Measurements from ENCODE around the gene NDUFA8.

NDUFA8 gene

GRCh38 chr9:122128007-122128968, 31.3 kb downstream of the NDUFA8 start:
- Histone ChIP-seq H3K4me3 (ENCODE audit: low read depth, low read length) (no peak overlapping the region), H3K27me3 (ENCODE audit: insufficient read depth, low read length) (no peaks in the 10 kb centered on the region), H2AFZ (ENCODE audit: low read length, unreplicated experiment) (no peak overlapping the region), H3K27ac (ENCODE audit: low read depth, low read length) (no peak overlapping the region), H3K79me2 (ENCODE audit: control insufficient read depth, insufficient read depth, low read length, unreplicated experiment) (no peaks in the 10 kb centered on the region), H3K36me3 (ENCODE audit: insufficient read depth, low read length) (no peaks in the 10 kb centered on the region), H3K4me1 (ENCODE audit: control insufficient read depth, insufficient read depth, low read length, unreplicated experiment) (peaks cover 12% of the 10 kb centered on the region)

- no peaks in the 10 kb centered on the region for H3K79me2 ChIP-seq (ENCODE audit: control insufficient read depth, insufficient read depth, low read length, unreplicated experiment)
- no peak overlapping the region for H3K4me3 ChIP-seq (ENCODE audit: low read depth, low read length)
Observed at GRCh38 chr9:122127396-122127798, 32.2 kb downstream of the NDUFA8 start.

DNA sequence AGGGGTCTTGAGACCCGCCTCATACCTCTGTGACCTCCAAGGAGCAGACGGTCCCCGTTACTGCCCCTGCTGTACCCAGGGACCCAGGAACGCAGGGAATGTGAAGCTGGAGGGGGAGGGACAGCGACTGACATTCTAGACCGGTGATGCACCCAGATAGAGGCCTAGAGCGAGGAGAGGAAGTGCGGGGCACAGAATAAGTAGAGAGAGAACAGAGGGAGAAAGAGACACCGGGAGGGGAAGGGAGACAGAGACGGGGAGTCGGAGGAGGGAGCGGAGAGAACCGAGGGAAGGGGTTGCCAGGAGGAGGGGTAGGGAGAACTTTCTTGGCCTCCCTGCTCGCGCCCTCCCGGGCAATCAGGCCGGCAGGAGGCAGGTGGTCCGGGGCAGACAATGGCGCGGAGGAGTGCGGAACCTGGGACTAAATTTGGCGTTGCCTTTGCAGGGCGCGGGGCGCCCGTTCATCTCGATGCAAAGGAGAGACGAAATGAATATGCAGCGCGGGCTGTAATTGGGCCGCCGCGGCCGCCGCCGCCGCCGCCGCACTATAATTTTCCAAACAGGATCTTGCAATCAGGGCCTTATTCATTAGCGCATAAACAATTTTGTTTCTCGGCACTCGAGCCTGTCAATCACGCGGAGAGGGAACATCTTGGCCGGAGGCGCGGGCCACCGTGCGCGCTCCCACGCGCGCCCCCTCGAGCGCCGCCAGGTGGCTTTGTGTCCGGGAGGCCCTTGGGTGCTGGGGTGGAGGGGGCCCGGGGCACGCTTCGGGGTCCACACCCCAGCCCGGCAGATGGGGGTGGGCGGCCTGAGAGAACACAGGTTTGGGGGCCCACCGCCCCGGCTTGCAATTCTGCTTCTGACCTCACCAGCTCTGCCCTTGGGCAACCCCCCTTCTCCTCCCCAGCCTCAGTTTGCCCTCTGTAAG, 33.0 kb downstream of the NDUFA8 start:
- H3K4me3 ChIP-seq (ENCODE audit: low read depth, low read length): peak overlapping the region; percentile 67
- H3K27me3 ChIP-seq (ENCODE audit: insufficient read depth, low read length): no peaks in the 10 kb centered on the region
- H3K36me3 ChIP-seq (ENCODE audit: insufficient read depth, low read length): no peaks in the 10 kb centered on the region
- H2AFZ ChIP-seq (ENCODE audit: low read length, unreplicated experiment): peak overlapping the region; percentile 72
- H3K27ac ChIP-seq (ENCODE audit: low read depth, low read length): no peak overlapping the region
- peaks cover 12% of the 10 kb centered on the region for H3K4me1 ChIP-seq (ENCODE audit: control insufficient read depth, insufficient read depth, low read length, unreplicated experiment)
- H3K79me2 ChIP-seq (ENCODE audit: control insufficient read depth, insufficient read depth, low read length, unreplicated experiment): no peaks in the 10 kb centered on the region

More at GRCh38 chr9:122127396-122127798, 32.2 kb downstream of the NDUFA8 start:
- H3K27me3 ChIP-seq (ENCODE audit: insufficient read depth, low read length): no peaks in the 10 kb centered on the region
- H2AFZ ChIP-seq (ENCODE audit: low read length, unreplicated experiment): no peak overlapping the region
- peaks cover 12% of the 10 kb centered on the region for H3K4me1 ChIP-seq (ENCODE audit: control insufficient read depth, insufficient read depth, low read length, unreplicated experiment)
- no peak overlapping the region for H3K27ac ChIP-seq (ENCODE audit: low read depth, low read length)
- H3K36me3 ChIP-seq (ENCODE audit: insufficient read depth, low read length): no peaks in the 10 kb centered on the region

DNA sequence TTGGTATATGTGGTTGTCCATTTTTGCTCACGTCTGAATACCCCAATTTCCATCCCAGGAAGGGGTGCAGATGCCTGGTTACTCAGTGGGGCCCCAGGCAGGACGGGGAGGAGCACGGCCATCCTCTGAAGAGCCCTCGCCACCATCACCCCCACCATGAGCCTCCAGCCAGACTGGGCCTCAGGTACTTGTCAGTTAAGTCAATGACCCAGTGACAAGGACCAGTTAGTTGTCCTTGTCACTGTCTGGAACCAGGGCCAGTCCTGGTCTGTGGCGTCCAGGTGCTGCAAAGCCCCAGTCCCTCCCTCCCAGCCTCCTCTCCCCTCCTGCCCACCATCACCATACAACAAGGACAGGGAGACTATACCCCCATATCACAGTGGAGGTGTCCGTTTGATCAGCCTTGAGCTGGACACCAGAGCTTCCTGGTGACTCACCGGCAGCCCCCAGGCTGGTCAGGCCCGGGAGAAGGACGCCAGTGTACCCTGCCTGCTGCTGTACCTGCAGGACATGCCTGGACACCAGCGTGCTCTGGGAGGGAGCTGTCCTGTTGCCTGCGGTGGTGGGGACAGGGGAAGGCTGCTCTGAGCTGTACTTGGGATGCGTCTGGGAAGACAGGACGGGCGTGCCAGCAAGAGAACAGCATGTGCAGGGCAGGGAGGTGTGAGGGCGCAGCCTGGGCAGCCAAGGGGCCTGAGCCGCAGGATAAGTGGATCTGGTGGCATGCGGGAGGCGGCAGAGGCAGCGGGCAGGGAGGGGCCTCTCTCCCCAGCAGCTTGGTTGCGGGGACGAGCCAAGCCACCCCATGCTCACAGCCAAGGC, 33.9 kb downstream of the NDUFA8 start:
- Histone ChIP-seq H3K79me2 (ENCODE audit: control insufficient read depth, insufficient read depth, low read length, unreplicated experiment) (no peaks in the 10 kb centered on the region), H2AFZ (ENCODE audit: low read length, unreplicated experiment) (peak overlapping the region; percentile 72), H3K27me3 (ENCODE audit: insufficient read depth, low read length) (no peaks in the 10 kb centered on the region), H3K36me3 (ENCODE audit: insufficient read depth, low read length) (no peaks in the 10 kb centered on the region), H3K4me3 (ENCODE audit: low read depth, low read length) (peak overlapping the region; percentile 67), H3K27ac (ENCODE audit: low read depth, low read length) (no peak overlapping the region), H3K4me1 (ENCODE audit: control insufficient read depth, insufficient read depth, low read length, unreplicated experiment) (peaks cover 12% of the 10 kb centered on the region)

DNA sequence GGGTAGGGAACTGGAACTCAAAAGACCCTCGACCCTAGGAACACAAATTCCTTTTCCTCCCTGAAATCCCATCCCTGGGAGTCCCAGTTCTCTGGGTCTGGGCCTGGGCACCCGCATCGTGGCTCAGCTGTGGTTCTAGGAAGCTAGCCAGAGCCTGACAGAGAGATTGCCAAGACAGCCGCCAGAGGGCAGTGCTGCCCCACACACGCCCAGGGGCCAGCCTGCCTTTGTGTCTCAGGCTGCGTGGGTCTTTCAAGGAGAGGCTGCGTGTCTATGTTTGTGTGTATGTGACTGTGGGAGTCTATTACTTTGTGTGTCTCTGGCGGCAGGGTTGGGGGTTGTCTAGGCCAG, 34.4 kb downstream of the NDUFA8 start:
- Histone ChIP-seq H3K4me1 (ENCODE audit: control insufficient read depth, insufficient read depth, low read length, unreplicated experiment) (peaks cover 12% of the 10 kb centered on the region), H2AFZ (ENCODE audit: low read length, unreplicated experiment) (no peak overlapping the region), H3K79me2 (ENCODE audit: control insufficient read depth, insufficient read depth, low read length, unreplicated experiment) (no peaks in the 10 kb centered on the region)

GRCh38 chr9:122124528-122124927, 35.1 kb downstream of the NDUFA8 start:
- H3K27me3 ChIP-seq (ENCODE audit: insufficient read depth, low read length): no peaks in the 10 kb centered on the region
- no peaks in the 10 kb centered on the region for H3K79me2 ChIP-seq (ENCODE audit: control insufficient read depth, insufficient read depth, low read length, unreplicated experiment)

More for the DNA sequence above, 34.4 kb downstream of the NDUFA8 start:
- no peak overlapping the region for H3K4me3 ChIP-seq (ENCODE audit: low read depth, low read length)
- no peaks in the 10 kb centered on the region for H3K36me3 ChIP-seq (ENCODE audit: insufficient read depth, low read length)
- H3K27ac ChIP-seq (ENCODE audit: low read depth, low read length): no peak overlapping the region
- H3K27me3 ChIP-seq (ENCODE audit: insufficient read depth, low read length): no peaks in the 10 kb centered on the region

DNA sequence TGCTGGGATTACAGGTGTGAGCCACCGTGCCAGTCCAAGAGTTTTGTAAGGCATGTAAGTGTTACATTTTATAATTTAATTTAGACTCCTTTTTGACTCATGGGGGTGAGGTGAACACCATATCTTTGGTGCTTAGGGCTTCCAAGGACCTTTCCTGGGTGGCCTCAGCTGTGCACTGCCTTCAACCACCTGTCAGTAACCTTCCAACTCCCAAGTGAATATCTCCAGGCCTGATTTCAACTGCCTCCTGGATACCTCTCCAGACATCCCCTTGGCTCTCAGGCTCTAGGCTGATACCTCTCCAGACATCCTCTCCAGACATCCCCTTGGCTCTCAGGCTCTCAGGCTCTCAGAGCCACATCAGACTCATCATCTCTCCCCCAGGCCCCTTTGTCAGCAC, 35.5 kb downstream of the NDUFA8 start:
- Histone ChIP-seq H3K4me1 (ENCODE audit: control insufficient read depth, insufficient read depth, low read length, unreplicated experiment) (peaks cover 12% of the 10 kb centered on the region), H3K79me2 (ENCODE audit: control insufficient read depth, insufficient read depth, low read length, unreplicated experiment) (no peaks in the 10 kb centered on the region), H3K27ac (ENCODE audit: low read depth, low read length) (no peak overlapping the region), H2AFZ (ENCODE audit: low read length, unreplicated experiment) (no peak overlapping the region), H3K27me3 (ENCODE audit: insufficient read depth, low read length) (no peaks in the 10 kb centered on the region), H3K36me3 (ENCODE audit: insufficient read depth, low read length) (no peaks in the 10 kb centered on the region), H3K4me3 (ENCODE audit: low read depth, low read length) (no peak overlapping the region)

More at GRCh38 chr9:122124528-122124927, 35.1 kb downstream of the NDUFA8 start:
- Histone ChIP-seq H2AFZ (ENCODE audit: low read length, unreplicated experiment) (no peak overlapping the region), H3K4me3 (ENCODE audit: low read depth, low read length) (no peak overlapping the region), H3K4me1 (ENCODE audit: control insufficient read depth, insufficient read depth, low read length, unreplicated experiment) (peaks cover 12% of the 10 kb centered on the region), H3K27ac (ENCODE audit: low read depth, low read length) (no peak overlapping the region), H3K36me3 (ENCODE audit: insufficient read depth, low read length) (no peaks in the 10 kb centered on the region)

DNA sequence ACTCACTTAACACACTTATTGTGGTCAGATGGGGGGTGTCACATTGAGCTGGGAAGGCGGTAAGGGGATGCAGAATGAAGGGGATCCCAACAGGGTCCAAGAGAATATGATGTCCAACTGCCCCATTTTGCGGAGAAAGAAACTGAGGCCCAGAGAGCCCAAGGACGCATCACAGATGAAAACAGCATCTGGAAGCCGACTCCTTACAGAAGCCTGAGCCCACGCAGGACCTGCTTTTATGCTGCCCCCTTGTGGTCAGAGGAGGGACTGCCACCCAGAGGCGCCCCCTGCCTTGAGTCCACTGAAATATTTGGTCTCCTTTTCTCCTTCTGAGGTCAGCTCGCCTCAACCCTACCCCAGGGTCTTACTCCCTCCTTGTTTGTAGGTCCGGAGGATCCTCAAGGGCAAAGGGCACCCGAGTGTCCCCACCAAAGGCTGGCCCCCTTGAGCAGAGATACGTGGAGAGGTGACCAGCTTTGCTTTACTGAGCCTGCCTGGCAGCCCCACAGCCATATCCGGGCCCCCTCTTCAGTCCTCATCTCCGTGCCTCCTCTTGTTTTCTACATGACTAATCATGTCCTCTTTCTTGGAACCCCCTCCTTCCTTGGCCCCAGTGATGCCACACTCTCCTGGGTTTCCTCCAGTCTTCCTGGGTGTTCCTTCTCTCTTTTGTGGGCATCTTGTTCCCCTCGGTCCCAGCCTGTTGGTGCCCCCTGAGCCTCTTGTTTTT, 36.5 kb downstream of the NDUFA8 start:
- H3K36me3 ChIP-seq (ENCODE audit: insufficient read depth, low read length): no peaks in the 10 kb centered on the region
- no peaks in the 10 kb centered on the region for H3K27me3 ChIP-seq (ENCODE audit: insufficient read depth, low read length)
- no peak overlapping the region for H3K27ac ChIP-seq (ENCODE audit: low read depth, low read length)
- no peak overlapping the region for H2AFZ ChIP-seq (ENCODE audit: low read length, unreplicated experiment)
- no peak overlapping the region for H3K4me3 ChIP-seq (ENCODE audit: low read depth, low read length)
- H3K79me2 ChIP-seq (ENCODE audit: control insufficient read depth, insufficient read depth, low read length, unreplicated experiment): no peaks in the 10 kb centered on the region
- H3K4me1 ChIP-seq (ENCODE audit: control insufficient read depth, insufficient read depth, low read length, unreplicated experiment): peaks cover 12% of the 10 kb centered on the region

- H2AFZ ChIP-seq (ENCODE audit: low read length, unreplicated experiment): no peak overlapping the region
- peaks cover 12% of the 10 kb centered on the region for H3K4me1 ChIP-seq (ENCODE audit: control insufficient read depth, insufficient read depth, low read length, unreplicated experiment)
- H3K4me3 ChIP-seq (ENCODE audit: low read depth, low read length): no peak overlapping the region
- no peaks in the 10 kb centered on the region for H3K27me3 ChIP-seq (ENCODE audit: insufficient read depth, low read length)
- no peak overlapping the region for H3K27ac ChIP-seq (ENCODE audit: low read depth, low read length)
- no peaks in the 10 kb centered on the region for H3K36me3 ChIP-seq (ENCODE audit: insufficient read depth, low read length)
- H3K79me2 ChIP-seq (ENCODE audit: control insufficient read depth, insufficient read depth, low read length, unreplicated experiment): no peaks in the 10 kb centered on the region
Observed at GRCh38 chr9:122122468-122122867, 37.1 kb downstream of the NDUFA8 start.

Data from ACC112 (cell line).